H1 (cell line): ENCODE measurements around the gene BCAS4.

ENCODE experiments used
- ASH2L ChIP-seq: fragments of 200-600, 300-600 bp; sonication (generic); IDR thresholded peaks from one replicate; pipeline ENCODE4 v1.7.1; 2017; ENCODE audit warnings: low read length
- BCL11A ChIP-seq, 2 experiments: IDR thresholded peaks; one replicate each; pipeline ENCODE4 v1.6.1; 2011; ENCODE audit warnings: low read depth in 2 of 2, low read length in 2 of 2, mild to moderate bottlenecking in 2 of 2
- EGR1 ChIP-seq: IDR thresholded peaks from 2 replicates; pipeline ENCODE4 v1.6.1; 2011; ENCODE audit warnings: low read depth, low read length, borderline replicate concordance
- EZH2 ChIP-seq: fragments of 200-600 bp; sonication (generic); IDR thresholded peaks from 2 replicates; pipeline ENCODE4 v1.7.1; 2012; ENCODE audit warnings: low read depth, mild to moderate bottlenecking, moderate library complexity, low read length, inconsistent platforms; ENCODE audit not compliant: severe bottlenecking
- FOSL1 ChIP-seq: IDR thresholded peaks from 2 replicates; pipeline ENCODE4 v1.6.1; 2011; ENCODE audit warnings: mild to moderate bottlenecking, low read depth, low read length, moderate library complexity; ENCODE audit not compliant: insufficient read depth
- JUN ChIP-seq: IDR thresholded peaks from 2 replicates; pipeline ENCODE4 v1.6.1; 2011; ENCODE audit warnings: low read depth, mild to moderate bottlenecking, improper control_type of control experiment, low read length
- JUND ChIP-seq: IDR thresholded peaks from 2 replicates; pipeline ENCODE4 v1.6.1; 2011; ENCODE audit warnings: mild to moderate bottlenecking, improper control_type of control experiment, low read length
- KDM1A ChIP-seq: fragments of 200-600, 300-600 bp; sonication (generic); IDR thresholded peaks from 2 replicates; pipeline ENCODE4 v1.7.1; 2016; ENCODE audit warnings: mild to moderate bottlenecking, low read length, borderline replicate concordance
- POLR2AphosphoS5 ChIP-seq: IDR thresholded peaks from 2 replicates; pipeline ENCODE4 v1.6.1; 2011; ENCODE audit warnings: low read depth, low read length
- RBBP5 ChIP-seq: IDR thresholded peaks from 2 replicates; pipeline ENCODE4 v1.7.1; 2012; ENCODE audit warnings: low read depth, mild to moderate bottlenecking, inconsistent platforms, low read length, moderate library complexity, borderline replicate concordance
- RXRA ChIP-seq: IDR thresholded peaks from 2 replicates; pipeline ENCODE4 v1.6.1; 2011; ENCODE audit warnings: low read depth, mild to moderate bottlenecking, low read length, moderate library complexity; ENCODE audit not compliant: insufficient read depth
- SIX5 ChIP-seq: IDR thresholded peaks from 2 replicates; pipeline ENCODE4 v1.6.1; 2011; ENCODE audit warnings: mild to moderate bottlenecking, low read depth, low read length
- TAF7 ChIP-seq: optimal IDR thresholded peaks from 2 replicates; pipeline ENCODE3; 2011; ENCODE audit warnings: low read depth, mild to moderate bottlenecking, inconsistent platforms, low read length, moderate library complexity, borderline replicate concordance
- TF ChIP-seq, protein P1 (sequence below), 3 experiments: IDR thresholded peaks; 1 replicate in 2 of 3; 2 replicates in 1 of 3; pipeline versions ENCODE4 v1.5.1 to v1.6.1; 2011; ENCODE audit warnings: low read length in 3 of 3, mild to moderate bottlenecking in 3 of 3, inconsistent platforms in 2 of 3, low read depth in 1 of 3, moderate library complexity in 1 of 3; ENCODE audit not compliant: insufficient read depth in 1 of 3; ENCODE audit errors: control extremely low read depth in 1 of 3

DNA sequence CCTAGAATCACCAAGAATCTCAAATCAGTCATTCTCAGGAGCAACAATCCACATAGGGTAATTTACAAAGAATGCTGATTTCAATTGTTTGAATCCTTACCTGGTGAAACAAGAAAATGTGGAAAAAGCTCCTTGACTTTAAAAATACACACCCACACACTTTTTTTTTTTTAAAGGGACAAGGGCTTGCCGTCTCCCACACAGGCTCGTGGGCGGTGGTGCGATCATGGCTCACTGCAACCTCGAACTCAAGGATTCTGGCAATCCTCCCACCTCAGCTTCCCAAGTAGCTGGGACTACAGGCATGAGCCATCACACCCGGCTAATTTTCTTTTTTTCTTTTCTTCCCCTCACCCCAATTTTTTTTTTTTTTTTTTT lies 32.8 kb upstream of the BCAS4 start:
- TF ChIP-seq KDM1A, result no peak
- TF ChIP-seq EGR1, result no peak
- TF ChIP-seq EZH2, result no peak
- TF ChIP-seq, protein P1, sequence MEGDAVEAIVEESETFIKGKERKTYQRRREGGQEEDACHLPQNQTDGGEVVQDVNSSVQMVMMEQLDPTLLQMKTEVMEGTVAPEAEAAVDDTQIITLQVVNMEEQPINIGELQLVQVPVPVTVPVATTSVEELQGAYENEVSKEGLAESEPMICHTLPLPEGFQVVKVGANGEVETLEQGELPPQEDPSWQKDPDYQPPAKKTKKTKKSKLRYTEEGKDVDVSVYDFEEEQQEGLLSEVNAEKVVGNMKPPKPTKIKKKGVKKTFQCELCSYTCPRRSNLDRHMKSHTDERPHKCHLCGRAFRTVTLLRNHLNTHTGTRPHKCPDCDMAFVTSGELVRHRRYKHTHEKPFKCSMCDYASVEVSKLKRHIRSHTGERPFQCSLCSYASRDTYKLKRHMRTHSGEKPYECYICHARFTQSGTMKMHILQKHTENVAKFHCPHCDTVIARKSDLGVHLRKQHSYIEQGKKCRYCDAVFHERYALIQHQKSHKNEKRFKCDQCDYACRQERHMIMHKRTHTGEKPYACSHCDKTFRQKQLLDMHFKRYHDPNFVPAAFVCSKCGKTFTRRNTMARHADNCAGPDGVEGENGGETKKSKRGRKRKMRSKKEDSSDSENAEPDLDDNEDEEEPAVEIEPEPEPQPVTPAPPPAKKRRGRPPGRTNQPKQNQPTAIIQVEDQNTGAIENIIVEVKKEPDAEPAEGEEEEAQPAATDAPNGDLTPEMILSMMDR (IDR thresholded peaks at IDR 0.05; ENCODE audit: control extremely low read depth in 1 of 3, insufficient read depth in 1 of 3, low read depth in 1 of 3, low read length in 3 of 3), result no peak
- TF ChIP-seq BCL11A (IDR thresholded peaks at IDR 0.05; ENCODE audit: low read depth in 2 of 2, low read length in 2 of 2), result no peak
- no peak for TF ChIP-seq RXRA
- TF ChIP-seq JUND, result no peak
- no peak for TF ChIP-seq POLR2AphosphoS5
- TF ChIP-seq SIX5, result no peak
- TF ChIP-seq JUN, result no peak
- no peak for TF ChIP-seq FOSL1
- no peak for TF ChIP-seq RBBP5
- TF ChIP-seq ASH2L, result no peak
- TF ChIP-seq TAF7, result no peak
